Large intestine (tissue), 3 donors: ENCODE results near the gene F12. TPM values are rescaled to one million over a fixed set of nuclear protein-coding genes. Genes with fewer than 3 reads are reported as not detected.

Experiments used
- DNase-seq, 2 donors: peaks; one replicate each; pipeline versions ENCODE4 v3.0.0 to v3.0.0-alpha.2; 2013
- H3K27ac ChIP-seq: one replicate; pipeline ENCODE4 v1.5.1; 2013; ENCODE audit warnings: low read length
- H3K27me3 ChIP-seq: 2 replicates; pipeline ENCODE4 v1.6.1; 2013; ENCODE audit warnings: low read length; ENCODE audit not compliant: control insufficient read depth, insufficient read depth
- H3K36me3 ChIP-seq: 2 replicates; pipeline ENCODE4 v1.6.1; 2013; ENCODE audit warnings: low read length; ENCODE audit not compliant: control insufficient read depth, insufficient read depth
- H3K4me1 ChIP-seq: one replicate; pipeline ENCODE4 v1.6.1; 2013; ENCODE audit warnings: low read length; ENCODE audit not compliant: control insufficient read depth, insufficient read depth
- H3K4me3 ChIP-seq: one replicate; pipeline ENCODE4 v1.5.1; 2013; ENCODE audit warnings: low read length
- H3K9me3 ChIP-seq: one replicate; pipeline ENCODE4 v1.6.1; 2013; ENCODE audit warnings: mild to moderate bottlenecking, low read depth, low read length, moderate library complexity; ENCODE audit not compliant: control insufficient read depth
- WGBS: methylation state at CpG from one replicate; pipeline ENCODE4 v1.1.5; 2013; ENCODE audit warnings: low lambda C conversion rate; ENCODE audit not compliant: insufficient coverage; 5-methylcytosine and 5-hydroxymethylcytosine counted together
- polyA plus RNA-seq: library from polyadenylated mRNA; unstranded; fragments of 120-200 nt; gene quantifications from one replicate; pipeline ENCODE4 v1.2.1, GENCODE V29; 2013

The F12 gene
- polyA plus RNA-seq, 1 donor = 1.0 TPM

DNA sequence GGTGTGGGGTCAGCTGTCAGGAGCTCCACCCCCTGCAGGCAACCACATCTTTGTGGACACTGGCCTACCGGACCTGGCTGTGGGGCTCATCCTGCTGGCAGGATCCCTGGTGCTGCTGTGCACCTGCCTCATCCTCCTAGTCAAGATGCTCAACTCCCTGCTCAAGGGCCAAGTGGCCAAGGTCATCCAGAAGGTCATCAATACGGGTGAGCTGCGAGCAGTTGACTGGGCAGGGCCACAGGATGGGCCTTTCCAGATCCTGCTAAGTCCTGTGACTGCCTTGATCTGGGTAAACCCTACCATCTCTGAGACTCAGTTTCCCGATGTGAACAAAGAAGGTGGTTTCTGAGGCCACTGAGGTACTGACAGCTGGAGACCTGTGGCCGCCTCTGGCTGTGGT, 15.4 kb downstream of the F12 start:
- Histone ChIP-seq H3K36me3 (no peaks in the 10 kb centered on the region), H3K27ac (no peak overlapping the region), H3K9me3 (no peaks in the 10 kb centered on the region), H3K27me3 (peaks cover 32% of the 10 kb centered on the region), H3K4me3 (no peak overlapping the region), H3K4me1 (peaks cover 6% of the 10 kb centered on the region)
- no peak for DNase-seq
- no CpG with 5 or more reads among the region's 5 CpGs for WGBS

DNA sequence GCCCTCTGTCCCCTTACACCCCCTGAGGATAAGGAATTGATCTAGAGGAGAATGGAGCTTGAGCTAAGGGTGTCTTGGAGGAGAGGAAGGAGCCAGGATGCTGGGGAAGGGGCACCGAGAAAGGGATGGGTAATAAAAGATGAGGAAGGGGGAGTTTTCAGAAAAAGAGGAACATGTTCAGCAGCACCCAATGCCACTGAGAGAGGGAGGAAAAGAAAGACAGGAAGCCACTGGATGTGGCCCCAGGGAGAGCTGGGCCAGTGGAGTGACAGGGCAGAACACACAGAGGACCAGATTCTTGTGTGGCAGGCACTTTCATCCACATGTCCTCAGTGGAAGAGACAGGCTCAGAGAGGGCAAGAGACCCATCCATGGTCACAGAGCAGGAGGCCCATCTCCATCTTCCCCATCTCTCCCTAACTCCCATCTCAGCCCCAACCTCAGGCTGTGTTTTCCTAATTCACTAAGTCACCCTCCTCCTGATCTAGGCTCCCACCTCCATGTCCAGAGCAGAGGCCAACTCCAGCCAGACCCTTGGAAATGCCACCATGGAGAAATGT, 16.1 kb downstream of the F12 start:
- 56% methylated on average over 1 of the region's 1 CpG for WGBS
- no peak for DNase-seq
- Histone ChIP-seq H3K27ac (no peak overlapping the region), H3K4me3 (no peak overlapping the region), H3K27me3 (peaks cover 28% of the 10 kb centered on the region), H3K9me3 (no peaks in the 10 kb centered on the region), H3K4me1 (peaks cover 6% of the 10 kb centered on the region), H3K36me3 (no peaks in the 10 kb centered on the region)

DNA sequence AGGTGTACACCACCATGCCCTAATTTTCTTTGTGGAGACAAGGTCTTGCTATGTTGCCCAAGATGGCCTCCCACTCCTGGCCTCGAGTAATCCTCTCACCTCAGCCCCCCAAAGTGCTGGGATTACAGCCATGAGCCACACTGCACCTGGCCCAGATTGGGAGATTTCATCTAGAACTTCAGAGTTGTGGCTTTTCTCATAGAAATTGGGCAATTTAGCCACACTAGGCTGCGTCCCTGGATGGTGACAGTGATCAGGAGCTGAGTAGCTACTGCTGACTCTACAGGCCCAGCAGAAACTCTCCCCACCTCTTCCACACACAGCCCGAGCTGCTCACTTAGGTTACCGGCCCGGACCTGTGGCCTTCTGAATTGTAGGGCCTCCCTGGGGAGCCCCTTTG, 16.6 kb downstream of the F12 start:
- no CpG with 5 or more reads among the region's 5 CpGs for WGBS

DNA sequence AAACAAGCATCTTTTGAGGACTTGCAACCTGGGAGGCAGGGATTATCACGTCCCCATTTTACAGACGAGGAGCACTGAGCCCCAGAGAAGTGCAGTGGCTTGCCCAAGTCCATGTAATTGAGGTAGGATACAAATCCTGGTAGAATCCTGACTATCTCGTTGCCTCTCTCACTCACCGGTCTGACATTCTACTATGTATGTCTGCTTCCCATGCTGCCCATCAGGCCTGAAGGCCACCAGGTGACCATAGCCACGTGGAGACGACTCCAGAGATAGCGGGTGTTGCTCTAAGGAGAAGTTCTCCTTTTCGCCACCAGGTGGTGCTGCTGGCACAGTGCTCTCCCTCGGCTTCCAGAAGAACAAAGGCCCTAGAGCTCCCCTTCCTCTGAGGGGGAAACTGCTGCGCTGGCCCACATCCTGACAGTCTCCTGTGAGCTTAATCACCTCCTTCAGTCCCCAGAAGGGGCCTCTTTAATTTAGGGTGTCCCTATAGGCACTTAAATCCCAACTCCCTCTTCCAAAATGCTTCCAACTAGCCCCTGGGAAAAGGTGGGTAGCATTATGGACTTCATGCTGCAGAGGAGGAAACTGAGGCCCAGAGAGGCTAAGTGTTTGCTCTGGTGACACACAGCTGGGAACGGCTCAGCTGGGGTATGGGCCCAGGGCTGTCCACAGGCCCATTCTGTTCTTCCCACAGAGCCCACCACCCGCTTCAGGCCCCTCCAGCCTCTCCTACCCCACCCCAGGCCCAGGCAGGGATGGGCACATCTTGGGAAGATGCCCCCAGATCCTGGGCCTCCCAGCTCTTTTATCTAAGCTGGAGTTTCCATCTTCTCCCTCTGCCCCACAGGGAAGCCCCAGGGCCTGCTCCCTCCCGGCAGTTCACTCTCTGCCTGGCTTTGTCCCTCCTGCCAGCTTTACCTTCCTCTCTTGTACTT, 18.7 kb downstream of the F12 start:
- H3K36me3 ChIP-seq = no peaks in the 10 kb centered on the region
- WGBS = no CpG with 5 or more reads among the region's 13 CpGs
- H3K4me3 ChIP-seq = no peak overlapping the region
- peaks cover 6% of the 10 kb centered on the region for H3K4me1 ChIP-seq
- DNase-seq = peak; percentile 80 to 87
- H3K27ac ChIP-seq = no peak overlapping the region
- peaks cover 8% of the 10 kb centered on the region for H3K27me3 ChIP-seq
- no peaks in the 10 kb centered on the region for H3K9me3 ChIP-seq

More for the DNA sequence above, 16.6 kb downstream of the F12 start:
- no peak for DNase-seq
- Histone ChIP-seq H3K36me3 (no peaks in the 10 kb centered on the region), H3K9me3 (no peaks in the 10 kb centered on the region), H3K27ac (no peak overlapping the region), H3K4me3 (no peak overlapping the region), H3K27me3 (peaks cover 24% of the 10 kb centered on the region), H3K4me1 (peaks cover 6% of the 10 kb centered on the region)

DNA sequence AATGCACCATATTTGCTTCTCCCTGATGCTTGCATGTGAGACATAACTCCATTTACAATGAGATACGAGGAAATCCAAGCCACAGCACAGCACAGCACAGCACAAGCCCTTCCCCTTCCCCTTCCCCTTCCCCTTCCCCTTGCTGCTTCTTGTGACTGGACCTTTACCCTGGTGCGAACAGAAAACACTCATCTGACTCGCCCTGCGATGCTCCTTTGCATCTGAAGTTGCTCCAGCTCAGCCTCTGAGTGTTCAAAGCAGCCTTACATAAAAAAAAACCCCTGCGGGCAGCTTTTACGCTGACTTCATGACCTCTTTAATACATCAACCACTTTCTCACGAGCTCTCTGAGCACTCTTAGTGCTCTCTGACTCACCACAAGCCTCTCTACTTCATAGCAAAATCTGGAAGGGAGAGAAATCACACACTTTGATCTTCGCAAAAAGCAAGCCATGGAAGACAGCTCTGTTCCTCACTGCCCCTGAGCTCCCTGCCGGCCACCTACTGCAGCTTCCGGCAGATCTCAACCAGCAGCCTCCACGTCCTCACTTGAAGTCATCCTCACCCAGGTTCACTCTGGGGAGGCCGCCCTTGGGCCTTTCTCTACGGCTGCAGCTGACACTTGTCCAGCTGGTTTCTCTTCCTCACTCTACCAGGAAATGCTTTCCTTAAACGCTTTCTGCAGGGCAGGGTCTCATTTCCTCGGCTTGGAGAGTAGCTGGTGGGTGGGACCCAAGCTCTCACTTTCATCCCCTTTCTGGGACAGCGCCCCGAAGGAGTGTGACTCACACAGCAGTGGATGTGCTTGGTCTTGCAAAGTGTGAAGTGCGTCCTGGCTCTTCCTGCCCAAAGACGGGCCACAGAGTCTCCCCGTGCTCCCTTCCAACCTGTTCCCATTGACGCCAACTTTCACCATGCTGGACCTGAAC, 19.9 kb downstream of the F12 start:
- H3K9me3 ChIP-seq = no peaks in the 10 kb centered on the region
- peak in 1 of 2 donors; percentile 35 for DNase-seq
- WGBS = no CpG with 5 or more reads among the region's 21 CpGs
- no peak overlapping the region for H3K27ac ChIP-seq
- H3K27me3 ChIP-seq = peaks cover 6% of the 10 kb centered on the region
- H3K4me1 ChIP-seq = peaks cover 6% of the 10 kb centered on the region
- no peaks in the 10 kb centered on the region for H3K36me3 ChIP-seq
- no peak overlapping the region for H3K4me3 ChIP-seq

DNA sequence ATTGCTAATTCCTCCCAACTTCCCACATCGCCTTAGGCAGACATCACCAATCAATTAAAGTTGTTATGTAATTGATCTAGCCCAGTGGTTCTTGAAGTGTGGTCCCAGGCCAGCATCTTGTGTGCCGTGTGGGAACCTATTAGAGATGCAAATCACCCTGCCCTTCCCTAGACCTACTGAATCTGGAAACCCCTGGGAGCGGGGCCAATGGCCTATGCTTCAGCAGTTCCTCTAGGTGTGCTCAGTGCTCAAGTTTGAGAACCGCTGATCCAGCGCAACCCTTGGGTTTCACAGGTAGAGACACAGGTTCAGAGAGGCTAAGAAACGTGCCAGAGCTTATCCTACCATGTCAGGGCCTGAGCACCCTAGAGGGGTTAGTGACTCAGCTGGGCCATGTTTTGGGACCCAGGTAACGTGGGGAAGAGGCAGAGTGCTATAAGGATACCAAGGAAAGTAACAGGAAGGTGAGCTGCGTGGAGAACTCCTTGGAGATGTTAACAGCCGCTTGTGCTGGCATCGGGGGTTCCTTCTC, 20.8 kb downstream of the F12 start:
- H3K27me3 ChIP-seq = peaks cover 10% of the 10 kb centered on the region
- H3K4me3 ChIP-seq = no peak overlapping the region
- no peak overlapping the region for H3K27ac ChIP-seq
- WGBS = no CpG with 5 or more reads among the region's 10 CpGs
- no peaks in the 10 kb centered on the region for H3K36me3 ChIP-seq
- H3K9me3 ChIP-seq = no peaks in the 10 kb centered on the region
- no peak for DNase-seq
- peaks cover 6% of the 10 kb centered on the region for H3K4me1 ChIP-seq

DNA sequence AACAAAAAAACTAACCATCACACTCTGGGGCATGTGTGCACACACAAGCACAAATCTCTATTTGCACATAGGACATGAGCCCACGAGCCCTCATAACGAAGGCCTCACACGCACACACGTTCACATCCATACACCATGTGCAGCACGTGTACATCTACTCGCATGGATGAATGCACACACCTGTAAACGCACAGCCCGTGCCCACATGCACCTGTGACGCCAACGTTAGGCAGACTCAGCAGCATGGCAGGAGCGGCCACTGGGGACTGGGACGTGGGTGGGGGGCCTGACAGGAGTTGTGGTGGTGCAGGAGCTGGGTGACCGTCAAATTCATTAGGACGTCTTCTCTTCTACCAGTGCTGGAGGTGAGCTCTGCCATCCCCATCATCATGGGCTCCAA, 22.0 kb downstream of the F12 start:
- Histone ChIP-seq H3K27me3 (peaks cover 12% of the 10 kb centered on the region), H3K9me3 (no peaks in the 10 kb centered on the region), H3K36me3 (no peaks in the 10 kb centered on the region), H3K4me3 (no peak overlapping the region), H3K27ac (no peak overlapping the region), H3K4me1 (peaks cover 6% of the 10 kb centered on the region)
- no CpG with 5 or more reads among the region's 14 CpGs for WGBS
- no peak for DNase-seq

DNA sequence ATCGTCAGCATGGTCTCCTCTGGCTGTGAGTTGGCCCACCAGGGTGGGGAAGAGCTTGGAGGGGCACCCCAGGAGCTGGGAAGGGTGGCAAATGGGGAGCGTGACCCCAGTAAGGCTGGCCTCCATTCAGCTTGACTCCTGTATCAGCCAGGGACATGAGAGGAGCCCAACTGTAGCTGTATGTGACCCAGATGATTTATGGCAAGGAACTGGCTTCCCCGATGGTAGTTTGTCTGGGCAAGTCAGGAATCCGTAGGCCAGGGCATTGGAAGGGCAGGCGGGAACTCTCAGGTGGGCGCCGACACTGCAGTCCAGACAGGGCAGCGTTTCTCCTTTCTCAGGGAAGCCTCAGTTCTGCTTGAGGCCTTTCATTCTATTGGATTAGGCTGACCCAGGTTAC, 22.8 kb downstream of the F12 start:
- Histone ChIP-seq H3K27me3 (peaks cover 14% of the 10 kb centered on the region), H3K4me3 (no peak overlapping the region), H3K27ac (no peak overlapping the region), H3K4me1 (peaks cover 6% of the 10 kb centered on the region), H3K36me3 (no peaks in the 10 kb centered on the region), H3K9me3 (no peaks in the 10 kb centered on the region)
- WGBS = 100% methylated on average over 1 of the region's 8 CpGs
- no peak for DNase-seq

DNA sequence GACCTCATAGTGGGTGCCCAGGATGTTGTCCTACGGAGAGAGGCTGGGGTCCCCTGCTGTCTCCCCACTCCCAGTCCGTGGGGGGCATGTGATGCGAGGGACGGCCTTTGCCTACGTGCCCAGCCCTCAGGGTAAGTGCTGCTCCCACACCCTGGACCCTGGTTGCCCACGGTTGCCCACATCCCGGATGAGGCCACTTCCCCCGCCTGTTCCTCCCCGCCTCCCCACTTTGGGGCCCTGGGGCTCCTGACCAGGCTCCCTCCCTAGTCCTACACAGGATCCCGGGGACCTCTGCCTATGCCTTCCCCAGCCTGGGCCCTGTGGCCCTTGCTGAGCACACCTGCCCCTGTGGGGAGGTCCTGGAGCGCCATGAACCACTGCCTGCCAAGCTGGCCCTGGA, 23.6 kb downstream of the F12 start:
- H3K4me1 ChIP-seq = peaks cover 6% of the 10 kb centered on the region
- H3K36me3 ChIP-seq = no peaks in the 10 kb centered on the region
- peaks cover 14% of the 10 kb centered on the region for H3K27me3 ChIP-seq
- no peak overlapping the region for H3K4me3 ChIP-seq
- no peak for DNase-seq
- no peaks in the 10 kb centered on the region for H3K9me3 ChIP-seq
- no CpG with 5 or more reads among the region's 11 CpGs for WGBS
- no peak overlapping the region for H3K27ac ChIP-seq

DNA sequence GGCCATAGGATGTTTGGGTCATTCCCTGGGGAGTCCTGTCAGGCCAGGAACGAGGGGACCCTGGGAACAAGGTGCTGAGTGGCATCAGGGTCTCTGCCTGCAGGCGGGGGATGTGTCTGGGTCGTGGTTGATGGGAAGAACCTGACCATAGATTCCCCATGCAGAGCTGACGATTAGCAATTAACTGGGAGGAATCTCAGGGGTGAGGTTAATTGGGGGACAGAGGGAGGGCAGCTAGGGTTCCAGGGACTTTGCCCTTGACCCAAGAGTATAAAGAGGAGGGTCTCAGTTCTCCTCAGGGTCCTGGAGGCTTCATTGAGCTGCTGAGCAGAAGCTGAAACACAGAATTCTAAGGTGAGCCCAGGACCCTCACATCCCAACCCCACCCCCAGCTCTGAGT, 25.2 kb downstream of the F12 start, which contains the start of gene SLC34A1:
Gene SLC34A1 (plus strand): TSS at position 301 of the 400 bp plus-strand sequence. CDS start 1,308 bp downstream, outside the sequence.
- H3K4me1 ChIP-seq = peaks cover 4% of the 10 kb centered on the region
- H3K36me3 ChIP-seq = no peaks in the 10 kb centered on the region
- no peak for DNase-seq
- no peak within 1 kb of the TSS for H3K27ac ChIP-seq
- H3K9me3 ChIP-seq = no peaks in the 10 kb centered on the region
- H3K27me3 ChIP-seq = peaks cover 11% of the 10 kb centered on the region
- no peak within 1 kb of the TSS for H3K4me3 ChIP-seq
- no CpG with 5 or more reads among the region's 4 CpGs for WGBS
